ENCODE results near the gene PLD4.

DNA sequence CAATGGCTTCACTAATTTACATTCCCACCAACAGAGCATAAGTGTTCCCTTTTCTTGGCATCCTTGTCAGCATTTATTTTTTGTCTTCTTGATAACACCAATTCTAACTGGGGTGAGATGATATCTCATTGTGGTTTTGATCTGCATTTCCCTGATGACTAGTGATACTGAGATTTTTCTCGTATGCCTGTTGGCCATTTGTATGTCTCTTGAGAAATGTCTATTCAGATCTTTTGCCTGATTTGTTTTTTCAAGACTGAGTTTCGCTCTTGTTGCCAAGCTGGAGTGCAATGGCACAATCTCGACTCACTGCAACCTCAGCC is 4.7 kb upstream of the PLD4 start:
- TF ChIP-seq, protein P1, sequence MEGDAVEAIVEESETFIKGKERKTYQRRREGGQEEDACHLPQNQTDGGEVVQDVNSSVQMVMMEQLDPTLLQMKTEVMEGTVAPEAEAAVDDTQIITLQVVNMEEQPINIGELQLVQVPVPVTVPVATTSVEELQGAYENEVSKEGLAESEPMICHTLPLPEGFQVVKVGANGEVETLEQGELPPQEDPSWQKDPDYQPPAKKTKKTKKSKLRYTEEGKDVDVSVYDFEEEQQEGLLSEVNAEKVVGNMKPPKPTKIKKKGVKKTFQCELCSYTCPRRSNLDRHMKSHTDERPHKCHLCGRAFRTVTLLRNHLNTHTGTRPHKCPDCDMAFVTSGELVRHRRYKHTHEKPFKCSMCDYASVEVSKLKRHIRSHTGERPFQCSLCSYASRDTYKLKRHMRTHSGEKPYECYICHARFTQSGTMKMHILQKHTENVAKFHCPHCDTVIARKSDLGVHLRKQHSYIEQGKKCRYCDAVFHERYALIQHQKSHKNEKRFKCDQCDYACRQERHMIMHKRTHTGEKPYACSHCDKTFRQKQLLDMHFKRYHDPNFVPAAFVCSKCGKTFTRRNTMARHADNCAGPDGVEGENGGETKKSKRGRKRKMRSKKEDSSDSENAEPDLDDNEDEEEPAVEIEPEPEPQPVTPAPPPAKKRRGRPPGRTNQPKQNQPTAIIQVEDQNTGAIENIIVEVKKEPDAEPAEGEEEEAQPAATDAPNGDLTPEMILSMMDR (conservative IDR thresholded peaks at IDR 0.05 in 1 of 2, IDR thresholded peaks at IDR 0.05 in 1 of 2; ENCODE audit: low read depth in 1 of 2, low read length in 2 of 2): no peak
- no peak for TF ChIP-seq EZH2 (IDR thresholded peaks at IDR 0.05; ENCODE audit: low read length, missing control alignments)

All from fibroblast of lung (primary cell).